Right kidney (tissue), 1 donor: Measurements from ENCODE around the gene DNAJC7.
"Not testable (repeated sequence)": the region's sequence is repeated elsewhere in the genome, so short reads cannot be mapped to it uniquely, and the experiment has no call there.

Source experiments
- DNase-seq: peaks from one replicate; pipeline ENCODE4 v3.0.0-alpha.2; 2016

Gene DNAJC7

DNA sequence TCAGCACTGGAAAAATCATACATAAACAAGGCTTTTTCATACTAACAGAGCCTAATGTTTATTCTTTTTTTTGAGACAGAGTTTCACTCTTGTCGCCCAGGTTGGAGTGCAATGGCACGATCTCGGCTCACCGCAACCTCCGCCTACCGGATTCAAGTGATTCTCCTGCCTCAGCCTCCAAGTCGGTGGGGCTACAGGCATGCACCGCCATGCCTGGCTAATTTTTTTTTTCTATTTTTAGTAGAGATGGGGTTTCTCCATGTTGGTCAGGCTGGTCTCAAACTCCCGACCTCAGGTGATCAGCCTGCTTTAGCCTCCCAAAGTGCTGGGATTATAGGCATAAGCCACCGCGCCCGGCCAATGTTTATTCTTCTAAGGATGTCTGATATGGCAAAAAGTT is 3.5 kb downstream of the DNAJC7 start:
- not testable (repeated sequence) for DNase-seq

DNA sequence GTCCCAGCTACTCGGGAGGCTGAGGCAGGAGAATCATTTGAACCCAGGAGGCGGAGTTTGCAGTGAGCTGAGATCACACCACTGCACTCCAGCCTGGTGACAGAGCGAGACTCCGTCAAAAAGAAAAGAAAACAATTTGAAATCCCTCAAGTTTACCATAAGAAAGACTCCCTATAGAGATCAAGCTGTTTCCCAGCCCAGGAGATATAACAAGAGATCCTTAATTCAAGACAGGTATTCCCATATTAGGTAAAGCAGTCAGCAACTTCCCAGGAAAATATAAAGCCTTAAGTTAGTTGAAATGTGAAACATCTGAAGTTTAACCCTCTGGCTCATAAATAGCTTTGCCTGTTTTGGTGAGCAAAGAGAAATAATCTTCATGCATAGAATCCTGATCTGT is 4.9 kb downstream of the DNAJC7 start:
- not testable (repeated sequence) for DNase-seq

DNA sequence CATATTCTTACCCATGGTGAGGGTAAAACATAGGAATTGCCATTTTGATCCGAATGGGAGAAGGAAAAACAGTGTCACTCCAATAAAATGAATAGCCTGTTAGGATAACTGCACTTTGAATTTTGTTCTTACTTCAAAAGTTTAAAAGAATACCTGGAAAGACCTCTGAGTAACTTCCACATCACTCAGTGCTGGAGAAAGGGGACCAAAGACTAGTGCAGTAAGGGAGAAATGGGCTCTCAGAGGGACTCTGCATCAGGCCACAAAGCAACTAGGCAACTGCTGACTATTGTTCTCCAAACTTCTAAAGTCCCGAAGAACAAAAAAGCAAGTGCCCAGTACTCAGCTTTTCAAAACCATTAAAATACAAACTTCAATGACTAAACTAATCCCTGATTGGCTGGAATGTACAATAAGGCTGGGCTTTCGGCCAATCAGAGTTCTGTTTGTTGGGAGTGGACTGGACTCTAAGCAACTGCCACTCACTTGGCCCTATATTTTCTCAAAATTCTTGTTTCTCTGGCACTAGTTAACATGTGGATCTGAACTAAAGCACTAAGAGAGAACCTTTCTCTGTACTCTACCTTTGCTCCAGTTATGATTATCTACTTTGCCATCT is 6.2 kb downstream of the DNAJC7 start:
- no peak for DNase-seq

DNA sequence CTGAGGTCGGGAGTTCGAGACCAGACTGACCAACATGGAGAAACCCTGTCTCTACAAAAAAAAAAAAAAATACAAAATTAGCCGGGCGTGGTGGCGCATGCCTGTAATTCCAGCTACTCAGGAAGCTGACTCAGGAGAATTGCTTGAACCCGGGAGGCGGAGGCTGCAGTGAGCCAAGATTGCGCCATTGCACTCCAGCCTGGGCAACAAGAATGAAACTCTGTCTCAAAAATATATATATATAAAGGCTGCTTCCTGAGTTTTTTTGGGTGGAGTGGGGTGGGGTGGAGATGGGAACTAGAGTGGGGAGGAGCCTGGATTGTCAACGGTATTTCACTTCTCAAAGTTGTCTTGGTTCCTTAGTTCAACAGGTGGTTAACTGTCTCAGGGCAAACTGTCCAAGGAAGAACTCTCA is 7.0 kb downstream of the DNAJC7 start:
- not testable (repeated sequence) for DNase-seq

DNA sequence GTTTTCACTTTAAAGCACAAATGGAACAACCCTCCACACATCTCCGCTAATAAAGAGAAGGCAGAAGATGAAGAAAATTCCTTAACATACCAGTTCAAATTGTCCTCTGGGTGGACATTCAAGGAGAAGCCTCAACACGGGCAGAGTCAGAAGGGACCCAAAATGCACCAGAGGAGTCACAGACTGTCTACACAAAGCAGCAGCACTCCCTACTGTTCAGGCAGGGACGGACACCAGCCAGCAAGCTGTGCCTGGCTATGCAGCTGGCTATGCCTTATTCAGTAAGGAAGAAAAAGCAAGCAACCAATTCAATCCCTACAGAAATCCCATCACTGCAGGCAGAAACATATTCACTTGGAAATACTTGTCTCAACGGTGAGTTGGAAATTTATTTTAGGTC is 8.1 kb downstream of the DNAJC7 start:
- DNase-seq, result no peak

DNA sequence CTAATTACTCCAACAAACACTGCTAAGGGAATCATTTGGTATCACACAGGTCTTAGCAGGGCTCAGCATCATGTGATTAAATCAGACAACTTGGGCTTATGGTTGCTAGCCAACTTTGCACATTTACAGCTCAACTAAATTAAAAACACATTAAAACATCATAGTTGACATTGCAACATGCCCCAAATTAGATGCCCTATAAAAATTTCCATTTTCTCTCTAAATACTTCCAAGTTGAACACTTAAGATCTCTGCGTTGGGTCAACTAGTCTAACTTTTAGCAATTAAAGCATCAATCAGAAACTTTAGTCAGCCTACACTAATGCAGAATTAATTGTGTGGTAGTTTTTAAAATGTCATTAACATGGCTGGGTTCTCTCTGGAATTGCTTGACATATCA is 12.1 kb downstream of the DNAJC7 start:
- no peak for DNase-seq

DNA sequence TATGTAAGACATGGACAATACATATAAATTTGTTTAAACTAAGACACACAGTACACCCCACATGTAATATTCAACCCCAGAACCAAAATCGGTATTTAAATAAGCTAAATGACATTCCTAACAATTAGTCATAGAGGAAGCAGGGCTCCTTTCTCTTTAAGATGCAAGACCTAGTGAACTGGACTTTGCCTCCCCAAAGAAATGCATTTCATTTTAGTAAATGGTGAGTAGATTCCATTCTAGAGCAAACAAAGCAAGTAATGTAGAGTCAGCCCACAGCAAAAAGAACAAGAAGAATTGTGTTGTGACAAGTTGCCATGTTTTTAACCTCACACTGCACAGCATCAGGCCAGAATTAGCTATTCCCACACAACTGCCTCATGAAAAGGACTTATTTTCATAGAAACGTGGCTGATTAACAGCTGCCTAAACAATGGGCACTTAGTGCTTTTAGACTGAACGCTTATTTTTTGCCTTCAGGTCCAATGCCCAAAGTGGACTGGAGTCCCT is 14.4 kb downstream of the DNAJC7 start:
- no peak for DNase-seq

DNA sequence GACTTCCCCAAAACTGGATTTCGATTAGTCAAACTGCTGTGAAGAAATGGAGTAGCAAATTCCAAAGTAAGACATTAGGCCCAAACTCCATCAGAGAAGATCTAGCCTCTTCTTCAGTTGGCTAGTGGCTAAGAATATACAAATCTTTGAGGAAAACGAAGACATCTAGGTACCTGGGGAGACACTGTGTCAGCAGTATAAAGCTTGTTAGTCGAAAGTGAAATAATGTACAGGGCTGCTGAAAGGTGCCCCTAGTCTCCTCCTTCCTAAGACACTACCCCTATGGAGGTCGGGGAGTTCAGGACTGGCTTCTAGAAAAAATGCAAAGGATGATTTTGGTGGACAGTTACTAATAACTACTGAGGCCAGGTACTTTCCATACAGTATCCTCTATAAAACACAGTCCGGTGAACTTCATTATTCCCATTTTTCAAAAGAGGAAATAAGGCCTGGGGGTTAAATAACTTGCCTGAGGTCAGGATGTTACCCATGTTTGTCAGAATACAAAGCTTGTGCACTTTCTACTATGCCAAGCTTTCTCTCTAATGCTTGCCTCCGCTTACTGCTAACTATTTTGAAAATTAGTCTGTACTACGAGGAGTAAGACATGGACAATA is 15.0 kb downstream of the DNAJC7 start:
- no peak for DNase-seq

DNA sequence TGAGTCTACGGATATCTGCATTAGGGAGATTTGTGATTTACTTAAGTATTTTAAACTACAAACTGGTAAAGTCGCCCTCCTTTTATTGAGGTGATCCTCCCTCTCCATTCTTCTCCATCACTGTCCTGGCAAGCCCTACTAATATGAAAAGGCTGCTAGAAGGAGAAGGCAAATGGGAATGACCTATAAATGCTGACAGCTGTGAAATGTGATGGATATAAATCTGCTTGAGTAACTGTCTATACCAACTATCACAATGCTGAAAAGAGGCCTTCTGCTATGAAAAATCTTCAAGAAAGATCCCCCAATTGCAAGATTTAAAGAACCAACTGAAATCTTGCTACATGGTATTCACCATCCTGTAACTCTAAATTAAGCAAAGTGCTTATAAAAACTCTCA is 15.5 kb downstream of the DNAJC7 start:
- DNase-seq, result no peak

DNA sequence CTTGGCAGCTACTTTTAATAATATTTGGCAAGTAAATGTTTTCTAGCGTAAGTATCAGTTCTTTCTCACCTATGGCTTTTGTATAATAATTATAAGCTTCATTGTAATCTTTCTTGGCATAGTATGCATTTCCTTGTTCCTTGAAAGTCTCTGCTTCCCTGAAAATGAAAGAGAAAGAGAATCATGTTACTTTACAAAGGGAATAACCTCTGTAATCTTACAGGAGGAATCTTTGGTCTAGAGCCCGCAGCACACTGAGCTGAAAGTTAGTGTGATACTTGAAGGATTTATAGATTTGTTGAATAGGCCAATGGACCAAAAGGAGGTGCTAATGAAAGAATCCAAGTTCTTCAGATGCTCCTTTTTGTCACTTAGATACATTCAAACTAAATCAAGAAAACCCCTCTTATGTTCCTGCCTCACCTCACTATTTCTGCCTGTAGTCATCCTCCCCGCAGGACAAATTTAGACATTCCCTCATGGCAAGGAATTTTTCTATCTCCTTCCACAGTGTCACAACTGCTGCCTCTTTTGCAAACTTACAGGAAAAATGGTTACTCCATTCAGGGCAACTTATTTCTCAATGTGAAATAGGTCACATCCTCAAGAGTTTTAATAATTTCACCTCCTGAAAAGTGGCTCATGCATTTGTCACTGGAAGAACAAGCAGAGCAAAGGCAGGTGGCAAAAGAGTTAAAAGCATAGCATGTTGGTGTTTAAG is 16.7 kb downstream of the DNAJC7 start:
- DNase-seq, result no peak

DNA sequence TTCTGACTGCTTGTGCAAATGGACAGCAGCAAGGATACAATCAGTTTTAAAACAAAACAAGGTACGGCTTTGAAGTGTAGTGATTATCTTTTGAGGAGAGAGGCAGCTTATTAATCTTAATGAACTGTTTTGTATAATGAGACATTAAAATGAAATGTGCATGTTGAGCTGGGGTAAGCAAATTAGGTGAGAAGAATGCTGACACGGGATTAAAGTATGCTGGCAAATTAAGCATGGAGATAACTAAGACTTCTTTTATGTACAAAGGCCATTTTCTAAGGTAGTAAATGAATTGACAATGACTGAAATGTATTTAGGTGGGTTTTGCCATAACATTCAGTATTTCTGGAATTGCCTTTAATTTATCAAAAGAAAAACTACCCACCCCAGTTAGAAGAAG is 18.7 kb downstream of the DNAJC7 start:
- no peak for DNase-seq

DNA sequence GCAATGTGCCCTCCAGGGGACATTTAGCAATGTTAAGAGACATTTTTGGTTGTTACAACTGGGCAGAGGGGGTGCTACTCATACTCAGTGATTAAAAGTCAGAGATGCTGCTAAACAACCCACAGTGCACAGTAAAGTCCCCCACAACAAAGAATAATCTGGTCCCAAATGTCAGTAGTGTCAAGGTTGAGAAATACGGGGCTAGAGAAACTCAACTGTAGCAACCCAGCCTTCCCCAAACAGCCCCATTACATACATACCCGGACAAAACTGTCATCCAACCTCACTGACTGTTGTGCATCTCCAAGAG is 20.4 kb downstream of the DNAJC7 start:
- no peak for DNase-seq

DNA sequence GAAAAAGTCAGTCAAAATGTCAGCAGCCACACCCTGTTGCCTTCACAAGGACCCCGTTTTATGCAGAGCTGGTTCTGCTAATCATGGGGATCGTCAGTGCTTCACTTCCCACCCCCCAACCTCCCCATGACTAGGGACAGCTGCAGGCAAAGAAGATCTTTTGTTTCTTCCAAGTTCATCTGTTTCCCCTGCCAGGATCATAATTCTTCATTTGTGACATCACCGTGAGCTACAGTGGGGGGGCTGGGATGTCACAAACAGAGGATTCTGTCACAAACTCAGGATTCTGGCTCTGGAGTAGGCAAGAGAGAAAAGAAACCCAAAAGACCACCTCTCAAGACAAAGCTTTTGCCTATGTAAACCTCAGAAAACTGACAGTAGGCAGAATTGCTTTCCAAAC is 24.7 kb downstream of the DNAJC7 start:
- no peak for DNase-seq

DNA sequence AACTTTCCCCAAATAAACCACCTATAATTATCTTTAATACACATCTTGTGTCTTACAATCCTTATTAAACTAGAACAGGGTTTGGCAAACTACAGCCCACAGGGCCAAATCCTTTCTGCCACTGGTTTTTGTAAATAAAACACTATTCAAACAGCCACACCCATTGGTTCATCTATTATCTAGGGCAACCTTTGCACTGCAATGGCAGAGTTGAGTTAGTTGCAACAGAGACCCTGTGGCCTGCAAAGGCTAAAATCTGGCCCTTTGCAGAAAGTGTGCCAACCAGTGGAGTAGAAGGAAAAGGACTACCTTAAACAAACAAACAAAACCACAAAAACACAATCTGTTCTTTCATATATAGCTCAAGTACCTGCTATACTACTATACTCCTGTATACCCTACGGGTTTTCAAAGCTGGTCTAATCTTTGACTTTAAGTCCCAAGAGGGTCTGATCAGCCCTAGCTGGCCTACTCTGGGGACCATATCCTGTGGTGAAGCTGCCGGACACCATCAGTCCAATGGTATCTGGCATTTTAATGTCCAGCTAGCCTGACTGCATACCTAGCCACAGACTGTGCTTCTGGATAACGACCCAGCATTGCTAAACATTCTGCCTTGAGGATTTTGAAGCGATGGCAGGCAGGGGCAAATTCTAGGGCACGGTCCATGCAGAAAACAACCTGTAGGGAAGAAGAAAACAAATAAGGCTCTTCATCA is 27.4 kb downstream of the DNAJC7 start:
- DNase-seq, result no peak

DNA sequence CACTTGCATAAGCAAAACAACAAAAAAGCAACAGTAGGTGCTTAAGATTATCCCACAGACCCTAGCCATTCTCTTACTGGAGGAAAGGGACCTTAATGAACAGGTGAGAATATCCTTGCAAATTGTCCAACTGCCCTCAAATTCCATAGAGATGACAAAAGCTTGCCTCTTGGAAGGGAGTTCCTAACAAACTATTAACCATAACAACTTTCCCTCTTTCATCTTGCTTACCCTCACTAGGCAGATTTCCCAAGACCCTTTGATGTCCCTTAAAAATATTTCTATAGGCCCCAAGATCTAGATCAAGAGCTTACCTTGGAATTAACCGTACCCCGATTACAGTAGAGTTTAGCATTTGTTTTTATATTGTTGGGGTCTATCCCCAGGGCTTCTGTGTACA is 28.8 kb downstream of the DNAJC7 start:
- no peak for DNase-seq

DNA sequence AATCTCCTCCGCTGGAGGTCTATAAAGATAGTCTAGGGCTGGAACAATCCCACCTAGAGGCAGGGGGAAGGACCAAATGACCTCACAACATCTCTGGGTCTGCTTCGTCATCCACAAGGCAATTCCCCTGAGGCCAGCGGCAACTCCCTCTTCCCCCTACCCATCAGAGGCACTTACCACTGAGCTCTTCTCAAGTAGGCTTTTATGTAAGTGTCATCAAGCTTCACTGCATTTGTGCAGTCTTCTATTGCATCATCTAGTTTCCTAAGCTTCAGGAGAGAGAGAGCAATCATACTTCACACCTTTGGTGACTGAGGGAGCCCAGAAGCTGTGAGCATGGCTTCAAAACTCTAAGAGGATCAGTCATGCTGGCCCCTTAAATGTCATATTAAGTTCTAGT is 29.6 kb downstream of the DNAJC7 start:
- no peak for DNase-seq

DNA sequence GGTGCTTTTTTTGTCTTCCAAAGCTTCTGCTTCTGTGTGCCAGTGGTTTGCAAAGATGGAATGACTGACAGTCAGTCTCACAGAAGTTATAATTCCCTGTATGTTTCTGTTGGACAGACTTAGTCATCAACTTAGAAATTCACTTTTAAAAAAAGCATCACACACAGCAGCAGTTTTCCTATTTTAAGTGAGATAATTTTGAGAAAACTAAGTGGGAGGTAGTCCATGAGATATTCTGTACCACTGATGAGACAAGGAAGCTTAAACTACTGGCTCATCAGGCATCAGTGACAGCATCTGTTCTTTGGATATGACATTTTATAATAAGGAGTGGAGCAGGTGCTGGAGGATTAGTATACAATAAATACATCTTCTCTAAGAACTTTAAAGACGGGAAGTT is 30.6 kb downstream of the DNAJC7 start:
- no peak for DNase-seq

DNA sequence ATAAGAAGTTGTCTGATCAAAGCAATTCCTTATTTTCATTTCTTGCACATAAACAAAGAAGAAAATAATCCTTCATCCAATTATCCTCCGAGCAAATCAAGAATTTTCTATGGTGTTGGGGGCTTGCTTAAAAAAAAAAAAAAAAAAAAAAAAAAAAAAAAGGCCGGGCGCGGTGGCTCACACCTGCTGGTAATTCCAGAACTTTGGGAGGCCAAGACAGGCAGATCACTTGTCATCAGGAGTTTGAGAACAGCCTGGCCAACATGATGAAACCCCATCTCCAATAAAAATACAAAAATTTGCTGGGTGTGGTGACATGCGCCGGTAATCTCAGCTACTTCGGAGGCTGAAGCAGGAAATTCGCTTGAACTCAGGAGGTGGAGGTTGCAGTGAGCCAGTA is 31.3 kb downstream of the DNAJC7 start:
- no peak for DNase-seq

DNA sequence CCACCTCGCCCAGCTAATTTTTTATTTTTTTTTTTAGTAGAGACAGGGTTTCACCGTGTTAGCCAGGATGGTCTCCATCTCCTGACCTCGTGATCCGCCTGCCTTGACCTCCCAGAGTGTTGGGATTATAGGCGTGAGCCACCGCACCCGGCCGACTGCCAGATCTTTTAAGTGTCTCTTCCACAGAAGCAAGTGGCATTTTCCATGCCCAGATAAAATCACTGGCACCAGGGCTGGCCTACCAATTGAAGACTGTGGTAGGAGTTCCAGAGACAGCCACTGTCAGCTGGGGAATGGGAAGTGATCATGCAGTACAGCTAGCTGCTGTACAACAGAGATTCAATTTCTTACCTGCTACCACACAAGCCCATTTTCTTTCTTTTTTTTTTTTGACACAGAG is 32.8 kb downstream of the DNAJC7 start:
- DNase-seq, result no peak

DNA sequence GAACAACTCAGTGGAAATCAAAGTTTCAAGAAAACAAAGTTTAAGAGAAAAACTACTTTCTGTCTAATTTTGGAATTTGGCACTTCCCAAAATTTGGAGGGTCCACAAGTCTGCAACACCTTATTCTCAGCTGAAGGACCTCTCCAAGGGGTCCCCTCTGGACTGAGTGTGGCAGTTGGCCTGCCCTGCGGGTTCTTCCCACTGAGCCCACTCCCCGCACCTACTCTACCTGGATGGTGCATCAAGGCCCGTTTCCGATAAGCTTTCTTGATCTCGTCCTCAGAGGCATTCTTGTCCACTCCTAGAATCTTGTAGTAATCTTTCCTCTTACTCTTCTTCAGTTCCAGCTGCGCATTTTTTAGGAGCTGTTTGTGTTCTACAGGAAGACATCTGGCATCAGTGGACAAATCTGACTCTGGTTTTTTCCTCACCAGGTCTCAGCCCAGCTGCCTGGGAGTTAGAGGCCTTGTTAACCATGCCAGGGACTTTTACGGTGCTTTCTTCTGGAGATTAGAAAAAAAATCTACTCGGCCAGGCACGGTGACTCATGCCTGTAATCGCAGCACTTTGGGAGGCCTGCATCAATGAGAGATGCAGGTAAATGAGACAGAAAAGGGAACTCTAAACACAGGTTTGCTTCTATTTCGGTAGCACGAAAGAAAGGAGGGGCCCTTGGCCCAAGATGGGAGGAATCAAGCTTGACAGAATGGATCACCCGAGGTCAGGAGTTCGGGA is 35.0 kb downstream of the DNAJC7 start:
- no peak for DNase-seq

DNA sequence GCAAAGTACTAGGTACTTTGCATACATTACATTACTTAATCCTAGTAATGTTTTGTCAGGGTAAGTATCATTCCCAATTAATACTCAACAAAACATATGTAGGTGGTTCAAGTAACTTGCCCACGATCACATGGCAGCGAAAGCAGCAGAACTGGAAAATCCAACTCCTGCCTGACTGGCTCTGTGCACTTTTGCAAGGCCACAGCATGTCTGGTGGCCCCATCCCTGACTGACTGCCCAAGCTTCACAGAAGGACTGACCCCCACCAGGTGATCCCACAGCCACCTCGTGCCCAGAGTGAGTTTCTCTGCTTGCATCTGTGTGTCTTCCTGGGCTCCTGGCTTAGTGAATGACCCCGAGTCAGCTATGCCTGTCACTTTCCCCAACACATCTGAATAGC is 39.2 kb downstream of the DNAJC7 start:
- DNase-seq, result no peak

DNA sequence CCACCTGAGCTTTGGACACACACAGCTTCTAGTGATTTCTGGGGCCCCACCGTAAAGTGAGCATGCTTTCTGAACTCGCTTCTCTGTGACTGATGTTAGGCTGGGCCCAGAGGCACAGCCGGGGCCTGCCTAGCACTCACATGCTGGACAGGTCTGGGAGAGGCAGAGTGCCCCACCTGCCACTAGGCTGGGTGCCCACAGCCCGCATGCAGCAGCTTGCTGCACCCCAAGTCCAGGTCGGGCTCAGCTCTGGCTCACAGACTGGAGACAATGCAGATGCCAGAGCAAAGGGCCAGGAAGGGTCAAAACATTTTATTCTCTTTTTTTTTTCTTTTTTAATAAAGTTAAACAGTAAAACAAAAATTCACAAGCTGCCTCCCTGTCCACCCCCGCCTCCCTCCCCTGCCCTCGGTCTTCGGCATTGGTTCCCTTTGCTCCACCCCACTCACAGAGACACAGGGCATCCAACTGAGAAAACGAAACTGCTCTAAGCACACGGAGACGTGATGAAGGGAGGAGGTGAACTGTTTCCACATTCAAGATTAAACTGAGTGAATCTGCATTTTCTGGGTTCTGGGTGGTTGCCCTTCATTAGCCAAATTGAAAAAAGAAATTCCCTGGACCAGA is 41.0 kb downstream of the DNAJC7 start:
- DNase-seq, result no peak
